ENCODE results near the gene PICK1. TPM values are rescaled to one million over a fixed set of nuclear protein-coding genes. Genes with fewer than 3 reads are reported as not detected.

PICK1 gene
- total RNA-seq, 1 donor from 2014 or later = 74.3 TPM

DNA sequence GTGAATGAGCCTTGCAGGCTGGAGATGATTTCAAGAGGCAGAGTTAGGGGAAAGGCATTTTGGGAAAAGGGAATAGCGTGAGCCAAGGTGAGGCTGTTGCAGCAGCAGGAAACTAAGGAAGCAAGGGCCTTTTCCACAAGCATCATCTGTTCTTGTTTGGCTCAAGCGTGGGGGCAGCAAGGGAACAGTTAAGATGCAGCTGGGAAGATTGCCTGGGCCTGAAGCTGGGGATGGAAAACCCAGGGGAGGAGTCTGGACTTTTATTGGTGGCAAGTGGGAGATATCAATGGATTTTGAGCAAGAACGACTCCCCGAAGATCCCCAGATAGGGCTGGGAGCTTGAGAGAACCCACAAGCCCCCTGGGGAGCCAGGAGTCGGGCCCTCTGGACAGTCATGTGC is 27.3 kb upstream of the PICK1 start:
- Mint-ChIP-seq H3K9me3 (no peaks in the 10 kb centered on the region), H3K27ac (no peak overlapping the region), H3K27me3 (ENCODE audit: low read depth) (no peaks in the 10 kb centered on the region), H3K4me1 (peaks cover 21% of the 10 kb centered on the region), H3K4me3 (no peak overlapping the region), H3K36me3 (no peaks in the 10 kb centered on the region)
- TF ChIP-seq, protein P1, sequence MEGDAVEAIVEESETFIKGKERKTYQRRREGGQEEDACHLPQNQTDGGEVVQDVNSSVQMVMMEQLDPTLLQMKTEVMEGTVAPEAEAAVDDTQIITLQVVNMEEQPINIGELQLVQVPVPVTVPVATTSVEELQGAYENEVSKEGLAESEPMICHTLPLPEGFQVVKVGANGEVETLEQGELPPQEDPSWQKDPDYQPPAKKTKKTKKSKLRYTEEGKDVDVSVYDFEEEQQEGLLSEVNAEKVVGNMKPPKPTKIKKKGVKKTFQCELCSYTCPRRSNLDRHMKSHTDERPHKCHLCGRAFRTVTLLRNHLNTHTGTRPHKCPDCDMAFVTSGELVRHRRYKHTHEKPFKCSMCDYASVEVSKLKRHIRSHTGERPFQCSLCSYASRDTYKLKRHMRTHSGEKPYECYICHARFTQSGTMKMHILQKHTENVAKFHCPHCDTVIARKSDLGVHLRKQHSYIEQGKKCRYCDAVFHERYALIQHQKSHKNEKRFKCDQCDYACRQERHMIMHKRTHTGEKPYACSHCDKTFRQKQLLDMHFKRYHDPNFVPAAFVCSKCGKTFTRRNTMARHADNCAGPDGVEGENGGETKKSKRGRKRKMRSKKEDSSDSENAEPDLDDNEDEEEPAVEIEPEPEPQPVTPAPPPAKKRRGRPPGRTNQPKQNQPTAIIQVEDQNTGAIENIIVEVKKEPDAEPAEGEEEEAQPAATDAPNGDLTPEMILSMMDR (IDR thresholded peaks at IDR 0.05; ENCODE audit: unreplicated experiment) = no peak
- no peak for DNase-seq (ENCODE audit: low spot score in 2 of 2, unreplicated experiment in 2 of 2)

DNA sequence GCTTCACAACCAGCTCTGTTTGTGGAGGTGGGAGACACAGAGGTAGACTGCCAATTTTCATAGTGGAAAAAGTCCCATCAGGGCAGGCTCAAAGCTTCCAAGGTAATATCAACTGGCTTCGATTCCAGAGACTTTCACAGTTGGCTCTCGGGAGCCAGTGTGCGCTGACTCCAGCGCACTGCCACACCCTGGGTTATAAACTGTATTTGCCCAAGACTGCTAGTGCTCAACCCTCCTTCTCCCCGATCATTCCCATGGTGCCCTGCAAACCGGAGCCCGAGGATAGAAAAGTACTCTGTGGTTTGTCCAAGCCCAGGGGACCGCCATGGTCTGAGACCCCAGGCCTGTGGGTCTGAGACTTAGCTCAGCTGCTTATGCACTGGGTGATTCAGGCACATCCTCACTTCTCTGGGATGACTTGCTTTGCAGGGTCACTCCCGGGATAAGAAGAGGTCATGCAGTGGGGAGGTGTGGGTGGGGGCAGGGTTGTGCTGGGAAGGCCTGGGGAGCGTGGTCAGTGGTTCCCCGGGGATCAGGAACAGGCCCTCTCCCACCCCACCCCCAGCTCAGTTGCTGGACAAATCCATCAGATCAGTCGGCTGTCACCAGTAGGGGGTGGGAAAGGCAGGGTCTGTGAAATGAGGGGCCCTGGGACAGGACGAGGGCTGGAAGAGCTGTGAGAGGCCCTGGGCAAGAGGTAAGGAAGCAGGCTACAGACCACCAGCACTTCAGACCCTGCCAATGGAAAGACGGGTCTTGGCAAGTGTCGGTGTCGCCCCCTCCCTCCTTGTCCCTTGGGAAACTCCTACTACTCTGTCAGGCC is 26.7 kb upstream of the PICK1 start:
- TF ChIP-seq, protein P1 (IDR thresholded peaks at IDR 0.05; ENCODE audit: unreplicated experiment) = no peak
- H3K4me3 Mint-ChIP-seq = no peak overlapping the region
- no peak for DNase-seq (ENCODE audit: low spot score in 2 of 2, unreplicated experiment in 2 of 2)
- H3K36me3 Mint-ChIP-seq = no peaks in the 10 kb centered on the region
- H3K27ac Mint-ChIP-seq = no peak overlapping the region
- H3K9me3 Mint-ChIP-seq = no peaks in the 10 kb centered on the region
- no peaks in the 10 kb centered on the region for H3K27me3 Mint-ChIP-seq (ENCODE audit: low read depth)
- H3K4me1 Mint-ChIP-seq = peaks cover 25% of the 10 kb centered on the region

DNA sequence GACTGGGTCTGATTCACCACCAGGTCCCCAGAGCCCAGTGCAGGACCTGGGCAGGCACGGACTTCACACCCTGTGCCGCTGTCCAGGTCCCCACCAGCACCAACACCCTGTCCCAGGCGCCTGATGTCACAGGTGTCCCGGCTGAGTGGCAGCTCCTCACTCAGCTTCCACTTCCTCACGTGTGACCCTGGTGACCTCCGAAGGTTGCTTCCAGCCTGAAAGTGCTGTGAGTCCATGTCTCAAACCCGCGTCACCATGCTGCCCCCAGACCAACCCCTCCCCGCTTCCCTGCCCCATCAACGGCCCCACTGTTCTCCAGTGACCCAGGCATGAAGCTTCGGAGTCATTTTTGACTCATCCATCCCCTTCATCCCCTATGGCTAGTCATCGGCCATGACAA is 25.7 kb upstream of the PICK1 start:
- Mint-ChIP-seq H3K27ac (no peak overlapping the region), H3K4me1 (peaks cover 25% of the 10 kb centered on the region)

DNA sequence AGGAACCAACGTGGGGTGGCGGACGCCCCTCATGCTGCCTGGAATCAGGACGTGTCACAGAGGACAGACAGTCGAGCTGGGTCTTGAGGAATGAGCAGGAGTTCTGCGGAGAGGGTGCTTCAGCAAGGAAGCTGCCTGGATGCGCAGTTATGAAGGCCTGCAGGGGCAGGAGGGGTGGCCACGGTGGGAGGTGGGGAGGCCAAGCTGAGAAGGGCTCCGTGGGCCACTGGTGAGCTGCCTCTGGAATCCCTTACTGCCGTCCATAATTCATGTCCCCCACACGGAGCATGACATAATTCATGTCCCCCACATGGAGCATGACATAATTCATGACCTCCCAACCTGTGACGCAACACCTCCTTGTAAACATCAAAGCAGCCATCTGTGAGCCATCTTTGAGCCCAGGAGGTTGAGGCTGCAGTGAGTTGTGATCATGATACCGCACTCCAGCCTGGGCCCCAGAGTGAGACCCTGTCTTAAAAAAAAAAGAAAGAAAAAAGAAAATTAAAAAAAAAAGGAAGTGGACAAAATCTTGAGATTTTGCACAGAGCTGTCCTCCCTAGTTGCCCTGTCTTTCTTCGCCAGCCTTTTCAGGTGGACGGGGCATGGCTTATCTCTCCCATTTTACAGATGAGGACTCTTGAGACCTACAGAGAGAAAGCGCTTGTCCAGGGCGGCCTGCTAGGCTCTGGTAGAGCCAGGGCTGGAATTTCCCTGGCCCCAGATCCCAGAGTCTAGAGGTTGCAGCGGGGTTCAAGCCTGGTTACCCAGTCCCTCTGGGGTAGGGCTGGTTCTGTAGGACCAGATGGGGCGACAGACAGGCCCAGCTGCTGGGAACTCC is 24.3 kb upstream of the PICK1 start:
- TF ChIP-seq, protein P1 (IDR thresholded peaks at IDR 0.05; ENCODE audit: unreplicated experiment) = no peak
- no peak overlapping the region for H3K4me3 Mint-ChIP-seq
- peaks cover 17% of the 10 kb centered on the region for H3K4me1 Mint-ChIP-seq
- H3K27ac Mint-ChIP-seq = no peak overlapping the region
- no peaks in the 10 kb centered on the region for H3K27me3 Mint-ChIP-seq (ENCODE audit: low read depth)
- no peaks in the 10 kb centered on the region for H3K36me3 Mint-ChIP-seq
- no peaks in the 10 kb centered on the region for H3K9me3 Mint-ChIP-seq
- DNase-seq (ENCODE audit: low spot score in 2 of 2, unreplicated experiment in 2 of 2) = no peak

More for the DNA sequence above, 25.7 kb upstream of the PICK1 start:
- no peaks in the 10 kb centered on the region for H3K27me3 Mint-ChIP-seq (ENCODE audit: low read depth)
- no peak for DNase-seq (ENCODE audit: low spot score in 2 of 2, unreplicated experiment in 2 of 2)
- H3K4me3 Mint-ChIP-seq = no peak overlapping the region
- TF ChIP-seq, protein P1 (IDR thresholded peaks at IDR 0.05; ENCODE audit: unreplicated experiment) = no peak
- no peaks in the 10 kb centered on the region for H3K36me3 Mint-ChIP-seq
- H3K9me3 Mint-ChIP-seq = no peaks in the 10 kb centered on the region

DNA sequence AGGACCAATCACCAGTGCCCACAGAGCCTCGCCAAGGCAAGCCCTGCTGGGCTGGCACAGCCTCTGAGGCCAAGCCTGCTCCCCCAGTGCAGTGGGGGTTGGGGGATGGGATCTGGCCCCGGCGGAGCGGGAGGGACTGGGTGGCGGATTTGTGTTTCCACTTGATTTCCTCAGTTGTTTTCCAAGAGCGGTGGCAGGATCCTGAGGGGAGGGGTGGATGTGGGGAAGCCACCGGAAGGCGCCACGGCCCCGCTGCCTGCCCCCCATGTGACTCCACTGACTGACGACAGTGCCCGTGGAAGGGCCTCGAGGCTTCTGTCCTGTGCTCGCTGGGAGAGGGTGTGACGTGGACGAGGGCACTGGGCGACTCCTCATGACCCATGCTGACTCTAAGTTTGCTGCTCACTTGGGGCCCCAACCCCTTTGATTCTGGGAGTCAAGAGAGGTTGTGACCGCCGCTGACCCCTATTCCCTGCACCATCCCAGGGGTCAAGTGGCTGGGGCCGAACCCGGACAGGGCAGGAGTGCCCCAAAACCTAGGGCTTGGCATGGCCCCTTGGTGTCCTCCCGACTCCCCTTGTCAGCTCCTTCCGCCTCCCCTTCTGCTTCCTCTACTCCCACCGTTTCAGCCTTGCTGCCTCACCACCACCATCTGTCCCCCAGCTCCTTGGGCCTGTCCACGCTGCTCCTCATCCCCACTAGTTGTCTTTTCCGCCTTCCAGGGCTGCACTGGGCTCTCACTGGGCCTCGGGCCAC is 23.5 kb upstream of the PICK1 start:
- H3K27me3 Mint-ChIP-seq (ENCODE audit: low read depth) = no peaks in the 10 kb centered on the region
- H3K36me3 Mint-ChIP-seq = no peaks in the 10 kb centered on the region
- DNase-seq (ENCODE audit: low spot score in 2 of 2, unreplicated experiment in 2 of 2) = no peak
- H3K9me3 Mint-ChIP-seq = no peaks in the 10 kb centered on the region
- H3K4me3 Mint-ChIP-seq = no peak overlapping the region
- H3K4me1 Mint-ChIP-seq = peaks cover 17% of the 10 kb centered on the region
- TF ChIP-seq, protein P1 (IDR thresholded peaks at IDR 0.05; ENCODE audit: unreplicated experiment) = no peak
- H3K27ac Mint-ChIP-seq = peak overlapping the region; percentile 77

Data from mesothelial cell of epicardium (in vitro differentiated cells).